Spleen (tissue), 11 donors: Measurements from ENCODE around the gene PRG3. TPM values are rescaled to one million over a fixed set of nuclear protein-coding genes. Genes with fewer than 3 reads are reported as not detected.

Experiments used
- DNase-seq: peaks from one replicate; pipeline ENCODE4 v3.0.0-alpha.2; 2020
- H3K27ac ChIP-seq, 8 donors: fragments of 200-600 bp; sonication (generic) in 7 of 8; 1 replicate in 4 of 8; 2 replicates in 4 of 8; pipeline versions ENCODE4 v1.5.0 to v1.8.0; 2016 to 2021; ENCODE audit warnings: inconsistent platforms in 4 of 8, mild to moderate bottlenecking in 4 of 8, moderate library complexity in 1 of 8
- H3K27me3 ChIP-seq, 7 donors: fragments of 200-600 bp; sonication (generic) in 6 of 7; replicated peaks in 1 of 7; 1 replicate in 4 of 7; 2 replicates in 3 of 7; pipeline versions ENCODE4 v1.5.0 to v1.8.0; 2016 to 2021; ENCODE audit warnings: inconsistent platforms in 3 of 7, mild to moderate bottlenecking in 1 of 7
- H3K36me3 ChIP-seq, 6 donors: fragments of 200-600 bp; sonication (generic) in 5 of 6; 1 replicate in 4 of 6; 2 replicates in 2 of 6; pipeline versions ENCODE4 v1.5.0 to v1.8.0; 2016 to 2021; ENCODE audit warnings: inconsistent platforms in 2 of 6
- H3K4me1 ChIP-seq, 6 donors: fragments of 200-600 bp; sonication (generic) in 5 of 6; 1 replicate in 3 of 6; 2 replicates in 3 of 6; pipeline versions ENCODE4 v1.5.0 to v1.8.0; 2016 to 2021; ENCODE audit warnings: inconsistent platforms in 3 of 6
- H3K4me3 ChIP-seq, 8 donors: fragments of 200-600 bp; sonication (generic) in 7 of 8; 1 replicate in 4 of 8; 2 replicates in 4 of 8; pipeline versions ENCODE4 v1.5.0 to v1.8.0; 2016 to 2021; ENCODE audit warnings: inconsistent platforms in 4 of 8, mild to moderate bottlenecking in 4 of 8, moderate library complexity in 2 of 8
- H3K9me3 ChIP-seq, 8 donors: fragments of 200-600 bp; sonication (generic) in 7 of 8; 1 replicate in 4 of 8; 2 replicates in 4 of 8; pipeline versions ENCODE4 v1.5.0 to v1.8.0; 2016 to 2021; ENCODE audit warnings: inconsistent platforms in 4 of 8
- POLR2A ChIP-seq, 3 donors: fragments of 450-650 bp; IDR thresholded peaks; one replicate each; pipeline ENCODE4 v1.5.1; 2017; ENCODE audit warnings: antibody characterized with exemption in 3 of 3, mild to moderate bottlenecking in 1 of 3
- POLR2AphosphoS5 ChIP-seq, 3 donors: sonication (generic); formaldehyde crosslinking; IDR thresholded peaks; one replicate each; pipeline ENCODE4 v1.5.1; 2017; ENCODE audit warnings: antibody characterized with exemption in 3 of 3
- WGBS, 5 donors: extraction: QIAGEN DNeasy Blood & Tissue Kit in 3 of 5; methylation state at CpG; one replicate each; pipeline versions ENCODE4 v1.1.5 to v1.1.7; 2013 to 2018; 5-methylcytosine and 5-hydroxymethylcytosine counted together
- intact Hi-C: fragments of 100-400 bp; cut with DNase I; formaldehyde crosslinking; loops from one replicate; pipeline ENCODE4 v1.15.0; 2023; ENCODE audit warnings: low total_unique reads
- polyA plus RNA-seq, 3 donors: library from polyadenylated mRNA; stranded (reverse); fragments of 200-250 nt; gene quantifications; one replicate each; pipeline ENCODE4 v1.2.1, GENCODE V29; 2013
- total RNA-seq, 7 donors: library from RNA; depleted of rRNA in 3 of 7; stranded (reverse); fragments of >200 nt in 3 of 7; fragmentation: NEBNext Ultra II Directional in 4 of 7; extraction: Animal tissue kit (Norgen Biotek cat#: 25700) in 4 of 7; gene quantifications; one replicate each; pipeline versions ENCODE4 v1.1.0 to v1.2.1, GENCODE V29; 2016 to 2021
- TF ChIP-seq, protein P1 (sequence below), 11 experiments: fragments of 200-600 bp in 7 of 11; fragments of 450-650 bp in 4 of 11; sonication (generic) in 4 of 11; IDR thresholded peaks in 8 of 11; conservative IDR thresholded peaks in 3 of 11; 1 replicate in 7 of 11; 2 replicates in 4 of 11; pipeline versions ENCODE4 v1.4.0 to v1.8.0; 2016 to 2021; ENCODE audit warnings: antibody characterized with exemption in 11 of 11, inconsistent platforms in 4 of 11, mild to moderate bottlenecking in 1 of 11
- donor health status: healthy with polysubstance abuse.
- donor health status: DM: no; HTN: no; CAD: no; lungs with moderate emphysema.
- donor health status: DM: no; HTN: no; CAD: no.
- donor health status: Bipolar disorder and iron deficiency.
- donor health status: healthy.
- donor health status: DM: no; HTN: no; CAD: no.
- donor health status: DM: yes; HTN: yes; CAD: no.

Gene PRG3
- total and polyA plus RNA-seq, 10 donors = 0.36 to 5.1 (median 1.1) TPM; not detected in 1

DNA sequence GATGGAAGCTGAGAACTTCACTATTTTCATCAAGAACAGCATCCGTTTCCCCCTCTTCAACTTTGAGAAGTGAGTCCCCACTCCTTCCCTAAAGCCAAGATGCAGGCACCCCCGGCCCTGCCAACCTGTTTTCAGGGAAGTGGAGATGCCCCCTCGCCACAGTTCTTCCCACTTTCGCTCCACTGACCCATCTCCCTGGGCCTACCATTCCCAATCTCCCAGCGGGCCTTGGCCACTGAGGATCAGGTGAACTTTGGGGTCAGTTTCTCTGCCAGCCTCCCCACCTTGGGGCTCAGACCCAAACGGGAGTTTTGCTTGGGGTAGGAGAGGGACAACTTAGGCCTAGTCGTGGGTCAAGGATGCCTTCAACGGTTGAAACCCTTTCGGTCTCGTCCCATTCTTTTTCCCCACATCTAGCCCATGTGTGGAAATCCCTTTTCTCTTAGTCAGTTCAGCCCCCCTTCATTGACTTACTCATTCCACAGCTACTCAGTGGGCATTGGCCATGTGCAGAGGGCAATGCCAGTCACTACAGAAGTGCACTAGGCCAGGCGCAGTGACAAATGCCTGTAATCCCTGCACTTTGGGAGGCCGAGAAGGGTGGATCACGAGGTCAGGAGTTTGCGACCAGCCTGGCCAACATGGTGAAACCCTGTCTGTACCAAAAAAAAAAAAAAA, 32.2 kb downstream of the PRG3 start:
- 82 to 92% (median 88%) methylated on average over 14 of the region's 14 CpGs for WGBS, 5 donors
- H3K4me1 ChIP-seq = peaks cover 0 to 15% (median 9%) of the 10 kb centered on the region in 6 donors
- no peak overlapping the region for H3K27ac ChIP-seq
- peak; percentile 57 for DNase-seq
- TF ChIP-seq, protein P1, sequence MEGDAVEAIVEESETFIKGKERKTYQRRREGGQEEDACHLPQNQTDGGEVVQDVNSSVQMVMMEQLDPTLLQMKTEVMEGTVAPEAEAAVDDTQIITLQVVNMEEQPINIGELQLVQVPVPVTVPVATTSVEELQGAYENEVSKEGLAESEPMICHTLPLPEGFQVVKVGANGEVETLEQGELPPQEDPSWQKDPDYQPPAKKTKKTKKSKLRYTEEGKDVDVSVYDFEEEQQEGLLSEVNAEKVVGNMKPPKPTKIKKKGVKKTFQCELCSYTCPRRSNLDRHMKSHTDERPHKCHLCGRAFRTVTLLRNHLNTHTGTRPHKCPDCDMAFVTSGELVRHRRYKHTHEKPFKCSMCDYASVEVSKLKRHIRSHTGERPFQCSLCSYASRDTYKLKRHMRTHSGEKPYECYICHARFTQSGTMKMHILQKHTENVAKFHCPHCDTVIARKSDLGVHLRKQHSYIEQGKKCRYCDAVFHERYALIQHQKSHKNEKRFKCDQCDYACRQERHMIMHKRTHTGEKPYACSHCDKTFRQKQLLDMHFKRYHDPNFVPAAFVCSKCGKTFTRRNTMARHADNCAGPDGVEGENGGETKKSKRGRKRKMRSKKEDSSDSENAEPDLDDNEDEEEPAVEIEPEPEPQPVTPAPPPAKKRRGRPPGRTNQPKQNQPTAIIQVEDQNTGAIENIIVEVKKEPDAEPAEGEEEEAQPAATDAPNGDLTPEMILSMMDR (IDR thresholded peaks at IDR 0.05 in 8 of 11, conservative IDR thresholded peaks at IDR 0.05 in 3 of 11) = no peak
- TF ChIP-seq POLR2AphosphoS5 (IDR thresholded peaks at IDR 0.05) (no peak), POLR2A (IDR thresholded peaks at IDR 0.05) (no peak)
- H3K36me3 ChIP-seq = no peaks in the 10 kb centered on the region
- peaks cover 0 to 7% (median 0%) of the 10 kb centered on the region in 7 donors for H3K27me3 ChIP-seq
- peaks cover 0 to 9% (median 0%) of the 10 kb centered on the region in 8 donors for H3K9me3 ChIP-seq
- H3K4me3 ChIP-seq = no peak overlapping the region
- intact Hi-C loops = loop anchor here (10.0 kb wide), 1 partner anchor 296 kb away; the partner anchor contains the start of gene YPEL4

DNA sequence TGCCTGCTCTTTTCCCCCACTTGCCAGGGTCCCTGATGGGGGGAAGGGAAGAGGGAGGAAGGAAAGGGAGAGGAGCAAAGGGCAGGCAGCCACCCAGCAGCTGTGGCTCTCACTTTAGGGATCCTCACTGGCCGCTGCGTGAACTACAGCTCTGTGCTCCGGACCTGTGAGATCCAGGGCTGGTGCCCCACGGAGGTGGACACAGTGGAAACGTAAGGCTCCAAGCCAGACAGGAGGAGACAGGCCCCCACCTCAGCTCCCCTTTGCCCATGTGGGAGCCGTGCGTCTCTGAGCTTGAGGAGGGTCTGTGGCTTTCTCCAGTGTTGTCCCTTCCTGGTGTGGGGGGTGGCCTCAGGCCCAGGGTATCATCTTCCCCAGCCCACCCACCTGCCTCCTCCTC, 32.9 kb downstream of the PRG3 start:
- no peaks in the 10 kb centered on the region for H3K36me3 ChIP-seq
- H3K27me3 ChIP-seq = peaks cover 0 to 7% (median 0%) of the 10 kb centered on the region in 7 donors
- peak; percentile 76 for DNase-seq
- peaks cover 0 to 9% (median 0%) of the 10 kb centered on the region in 8 donors for H3K9me3 ChIP-seq
- WGBS, 5 donors = 75 to 87% (median 83%) methylated on average over 6 to 7 of the region's 7 CpGs
- H3K27ac ChIP-seq = no peak overlapping the region
- TF ChIP-seq POLR2AphosphoS5 (IDR thresholded peaks at IDR 0.05) = no peak
- TF ChIP-seq POLR2A (IDR thresholded peaks at IDR 0.05) = no peak
- TF ChIP-seq, protein P1 (IDR thresholded peaks at IDR 0.05 in 8 of 11, conservative IDR thresholded peaks at IDR 0.05 in 3 of 11) = no peak
- H3K4me1 ChIP-seq = peaks cover 0 to 15% (median 9%) of the 10 kb centered on the region in 6 donors
- intact Hi-C loops = loop anchor here (10.0 kb wide), 1 partner anchor 297 kb away; the partner anchor contains the start of gene YPEL4
- H3K4me3 ChIP-seq = no peak overlapping the region

DNA sequence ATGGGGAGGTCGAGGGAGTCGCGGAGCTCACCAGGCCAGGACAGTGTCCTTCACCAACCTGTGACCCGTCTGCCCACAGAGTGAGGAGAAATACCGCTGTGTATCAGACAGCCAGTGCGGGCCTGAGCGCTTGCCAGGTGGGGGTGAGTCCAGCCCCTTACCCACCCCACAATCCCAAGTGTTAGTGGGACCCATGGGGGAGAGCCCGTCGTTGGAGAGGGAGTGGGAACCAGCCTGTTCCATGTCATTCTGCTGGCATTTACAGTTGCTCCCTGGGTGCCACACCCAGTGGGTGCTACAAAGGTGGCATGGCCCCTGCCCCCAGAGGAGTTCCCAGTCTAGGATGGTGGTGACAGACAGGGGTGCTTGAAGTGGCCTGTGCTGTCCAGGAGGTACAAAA, 33.6 kb downstream of the PRG3 start:
- H3K4me1 ChIP-seq = peaks cover 0 to 15% (median 9%) of the 10 kb centered on the region in 6 donors
- 84 to 94% (median 92%) methylated on average over 3 to 9 of the region's 9 CpGs for WGBS, 5 donors
- TF ChIP-seq POLR2A (IDR thresholded peaks at IDR 0.05) = no peak
- TF ChIP-seq, protein P1 (IDR thresholded peaks at IDR 0.05 in 8 of 11, conservative IDR thresholded peaks at IDR 0.05 in 3 of 11) = no peak
- no peak for TF ChIP-seq POLR2AphosphoS5 (IDR thresholded peaks at IDR 0.05)
- no peaks in the 10 kb centered on the region for H3K36me3 ChIP-seq
- no peak overlapping the region for H3K4me3 ChIP-seq
- peaks cover 0 to 7% (median 0%) of the 10 kb centered on the region in 7 donors for H3K27me3 ChIP-seq
- intact Hi-C loops = loop anchor here (10.0 kb wide), 1 partner anchor 297 kb away; the partner anchor contains the start of gene YPEL4
- no peak overlapping the region for H3K27ac ChIP-seq
- peaks cover 0 to 9% (median 0%) of the 10 kb centered on the region in 8 donors for H3K9me3 ChIP-seq
- DNase-seq = peak; percentile 65

DNA sequence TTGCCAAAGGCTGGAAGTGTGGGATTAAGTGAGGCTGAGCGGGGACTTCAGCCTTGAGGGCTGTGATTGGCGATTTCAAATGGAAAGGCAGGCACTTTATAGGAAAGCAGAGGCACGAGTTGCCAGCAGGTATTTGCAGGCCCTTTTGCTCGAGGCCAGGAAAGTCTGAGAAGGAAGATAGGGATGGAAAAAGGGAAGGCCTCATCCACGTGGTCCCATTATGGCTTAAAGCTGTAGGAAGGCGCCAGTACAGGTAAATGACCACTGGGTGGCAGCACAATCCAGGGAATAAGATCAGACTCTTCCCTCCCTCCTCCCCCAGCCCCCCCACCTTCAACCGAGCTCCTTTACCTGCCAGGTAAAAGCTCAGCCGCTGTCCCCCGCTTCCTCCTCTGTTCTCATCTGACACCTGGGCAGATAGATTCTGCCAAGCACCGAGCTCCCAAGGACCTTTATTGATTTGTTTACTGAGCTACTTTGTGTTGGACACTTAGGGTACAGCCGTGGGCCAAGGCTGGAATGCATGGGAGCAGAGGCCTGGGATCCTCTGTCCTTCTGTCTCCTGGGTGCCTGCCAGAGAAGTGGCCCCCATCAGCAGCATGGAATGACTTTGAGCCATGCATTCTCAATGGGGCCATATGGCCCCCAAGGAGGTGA, 35.3 kb downstream of the PRG3 start:
- H3K4me1 ChIP-seq = peaks cover 0 to 15% (median 9%) of the 10 kb centered on the region in 6 donors
- no peak overlapping the region for H3K4me3 ChIP-seq
- TF ChIP-seq, protein P1 (IDR thresholded peaks at IDR 0.05 in 8 of 11, conservative IDR thresholded peaks at IDR 0.05 in 3 of 11) = peak; percentile 71 to 95 (median 87)
- TF ChIP-seq POLR2A (IDR thresholded peaks at IDR 0.05) (no peak), POLR2AphosphoS5 (IDR thresholded peaks at IDR 0.05) (no peak)
- no peaks in the 10 kb centered on the region for H3K9me3 ChIP-seq
- intact Hi-C loops = loop anchor here (10.0 kb wide), 1 partner anchor 299 kb away; the partner anchor contains the start of gene YPEL4
- 20 to 26% (median 23%) methylated on average over 11 of the region's 11 CpGs for WGBS, 5 donors
- no peaks in the 10 kb centered on the region for H3K36me3 ChIP-seq
- no peak overlapping the region for H3K27ac ChIP-seq
- peak; percentile 82 for DNase-seq
- peaks cover 0 to 7% (median 0%) of the 10 kb centered on the region in 7 donors for H3K27me3 ChIP-seq
